Stimulated activated CD8-positive, alpha-beta memory T cell treated with anti-CD3 and anti-CD28 coated beads, Interleukin-12 subunit alpha, Interleukin-12 subunit beta, amount 100 ng/mL, for 1 hour (primary cell): ENCODE data around the gene EXOC3L1.

Source experiments
- DNase-seq: peaks from one replicate; pipeline ENCODE4 v3.0.0-alpha.2; 2020; ENCODE audit warnings: low read depth

The EXOC3L1 gene

DNA sequence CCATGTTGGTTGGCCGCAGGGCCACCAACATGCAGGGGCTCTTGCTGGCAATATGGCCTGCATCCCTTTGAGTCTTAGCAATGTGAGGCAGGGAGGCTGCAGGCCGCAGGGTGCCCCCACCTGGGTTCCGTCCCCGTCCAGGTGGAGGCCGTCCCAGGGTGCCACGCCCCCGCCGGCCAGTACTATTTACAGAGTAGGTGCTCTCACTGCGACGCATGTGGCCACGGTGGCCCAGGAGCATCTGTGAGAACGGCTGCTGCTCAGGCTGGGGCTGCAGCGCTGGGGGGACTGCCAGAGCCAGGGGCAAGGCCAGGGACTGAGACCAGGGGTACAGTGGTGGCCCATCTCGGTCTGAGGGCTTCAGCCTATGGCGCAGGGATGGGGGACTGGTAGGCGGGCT is 9.8 kb downstream of the EXOC3L1 start:
- DNase-seq: no peak

DNA sequence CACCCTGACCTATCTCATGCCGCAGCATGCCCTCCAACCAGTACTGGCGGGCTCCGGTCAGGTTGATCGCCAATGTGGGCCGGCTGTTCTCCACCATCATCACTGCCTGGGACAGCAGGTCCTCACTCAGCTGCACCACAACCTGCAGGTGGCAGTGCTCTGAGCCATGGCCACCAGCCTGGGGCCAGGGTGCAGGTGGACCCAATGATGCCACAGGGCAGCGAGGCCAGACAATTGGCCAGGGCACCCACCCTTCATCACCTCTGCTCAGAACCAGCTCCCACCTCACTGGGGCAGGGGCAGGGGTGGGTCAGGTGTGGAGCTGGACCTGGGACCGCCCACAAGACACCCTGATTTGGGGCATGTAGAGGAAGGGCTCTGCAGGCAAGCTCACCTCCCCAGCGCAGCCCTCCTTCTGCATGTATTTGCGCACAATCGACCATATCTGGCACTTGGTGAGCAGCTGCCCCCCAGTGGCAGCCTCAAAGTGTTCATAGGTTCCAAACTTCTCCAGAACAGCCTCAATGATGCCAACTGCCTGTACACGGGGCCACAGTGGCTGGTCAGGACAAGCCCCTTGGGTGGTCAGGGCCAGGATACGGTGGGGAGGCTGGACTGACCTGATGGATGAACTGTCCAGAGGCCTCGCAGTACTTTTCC is 10.4 kb downstream of the EXOC3L1 start:
- no peak for DNase-seq

DNA sequence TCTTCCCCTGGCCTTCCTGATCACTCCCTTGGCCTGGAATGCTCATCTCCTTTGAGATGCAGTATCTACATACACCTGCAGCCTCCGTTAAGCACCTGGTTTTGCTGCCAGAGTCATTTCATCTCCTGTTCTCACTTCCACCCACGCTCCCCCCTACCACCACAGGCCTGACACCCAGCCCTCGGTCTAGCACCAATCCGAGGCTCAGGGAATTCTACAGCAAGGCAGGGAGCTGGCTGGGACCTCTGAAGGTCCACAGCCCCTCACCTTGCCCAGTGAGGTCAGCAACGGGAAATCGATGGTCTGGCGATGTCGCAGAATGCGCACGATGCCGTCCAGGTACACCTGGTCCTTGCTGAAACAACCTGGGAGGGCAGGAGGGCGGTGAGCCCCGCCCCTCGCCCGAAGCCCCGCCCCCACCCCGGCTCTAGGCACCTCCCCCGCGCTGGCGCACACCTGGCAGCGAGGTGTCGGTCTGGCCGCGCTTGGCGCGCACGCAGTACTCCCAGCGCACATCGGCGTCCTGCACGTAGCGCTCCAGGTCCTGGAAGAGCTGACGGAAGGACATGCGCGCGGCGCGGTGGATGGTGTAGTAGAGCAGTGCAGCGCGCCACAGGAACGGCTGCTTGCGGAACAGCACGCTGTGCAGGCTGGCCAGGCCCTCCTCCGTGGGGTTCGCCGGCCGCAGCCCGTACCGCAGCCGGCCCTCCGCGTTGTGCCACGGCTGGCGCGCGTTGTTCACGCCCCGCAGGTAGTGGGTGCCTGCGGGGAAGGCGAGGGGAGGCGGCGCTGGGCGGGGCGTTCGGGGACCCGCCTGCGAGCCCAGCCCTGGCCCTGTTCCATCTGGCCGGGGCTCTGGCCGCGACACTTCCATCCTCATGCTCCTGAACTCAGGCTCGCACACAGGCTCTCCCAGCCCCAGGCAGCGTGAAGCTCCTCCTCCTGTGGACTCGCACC is 11.9 kb downstream of the EXOC3L1 start:
- no peak for DNase-seq

DNA sequence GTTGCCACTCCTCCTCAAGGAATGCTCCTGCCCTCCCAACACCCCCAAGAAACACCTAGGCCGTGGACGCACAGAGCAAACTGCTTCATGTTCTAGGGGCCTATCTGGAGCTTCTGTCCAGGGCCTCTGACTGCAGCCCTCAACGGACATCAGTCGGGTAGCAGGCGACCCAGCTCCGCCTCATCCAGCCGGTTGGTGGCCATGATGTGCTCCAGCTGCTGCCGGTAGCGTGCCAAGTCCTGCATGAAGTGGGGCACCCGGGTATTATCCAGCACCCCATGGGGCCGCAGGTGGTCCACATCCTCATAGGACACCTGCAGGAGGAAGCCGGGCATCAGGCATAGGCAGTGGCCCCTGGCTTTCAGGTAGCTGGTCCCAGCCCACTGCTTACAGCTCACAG is 13.3 kb downstream of the EXOC3L1 start:
- no peak for DNase-seq

DNA sequence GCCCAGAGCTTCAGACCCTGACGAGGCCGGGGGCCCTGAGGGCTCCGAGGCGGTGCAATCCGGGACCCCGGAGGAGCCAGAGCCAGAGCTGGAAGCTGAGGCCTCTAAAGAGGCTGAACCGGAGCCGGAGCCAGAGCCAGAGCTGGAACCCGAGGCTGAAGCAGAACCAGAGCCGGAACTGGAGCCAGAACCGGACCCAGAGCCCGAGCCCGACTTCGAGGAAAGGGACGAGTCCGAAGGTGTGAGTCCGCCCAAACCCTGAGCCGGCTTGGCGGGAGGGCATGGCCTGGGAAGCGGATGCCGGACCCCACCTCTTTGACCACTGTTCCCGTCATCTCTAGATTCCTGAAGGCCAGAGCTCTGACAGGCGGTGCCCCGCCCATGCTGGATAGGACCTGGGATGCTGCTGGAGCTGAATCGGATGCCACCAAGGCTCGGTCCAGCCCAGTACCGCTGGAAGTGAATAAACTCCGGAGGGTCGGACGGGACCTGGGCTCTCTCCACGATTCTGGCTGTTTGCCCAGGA is 15.2 kb downstream of the EXOC3L1 start:
- no peak for DNase-seq

DNA sequence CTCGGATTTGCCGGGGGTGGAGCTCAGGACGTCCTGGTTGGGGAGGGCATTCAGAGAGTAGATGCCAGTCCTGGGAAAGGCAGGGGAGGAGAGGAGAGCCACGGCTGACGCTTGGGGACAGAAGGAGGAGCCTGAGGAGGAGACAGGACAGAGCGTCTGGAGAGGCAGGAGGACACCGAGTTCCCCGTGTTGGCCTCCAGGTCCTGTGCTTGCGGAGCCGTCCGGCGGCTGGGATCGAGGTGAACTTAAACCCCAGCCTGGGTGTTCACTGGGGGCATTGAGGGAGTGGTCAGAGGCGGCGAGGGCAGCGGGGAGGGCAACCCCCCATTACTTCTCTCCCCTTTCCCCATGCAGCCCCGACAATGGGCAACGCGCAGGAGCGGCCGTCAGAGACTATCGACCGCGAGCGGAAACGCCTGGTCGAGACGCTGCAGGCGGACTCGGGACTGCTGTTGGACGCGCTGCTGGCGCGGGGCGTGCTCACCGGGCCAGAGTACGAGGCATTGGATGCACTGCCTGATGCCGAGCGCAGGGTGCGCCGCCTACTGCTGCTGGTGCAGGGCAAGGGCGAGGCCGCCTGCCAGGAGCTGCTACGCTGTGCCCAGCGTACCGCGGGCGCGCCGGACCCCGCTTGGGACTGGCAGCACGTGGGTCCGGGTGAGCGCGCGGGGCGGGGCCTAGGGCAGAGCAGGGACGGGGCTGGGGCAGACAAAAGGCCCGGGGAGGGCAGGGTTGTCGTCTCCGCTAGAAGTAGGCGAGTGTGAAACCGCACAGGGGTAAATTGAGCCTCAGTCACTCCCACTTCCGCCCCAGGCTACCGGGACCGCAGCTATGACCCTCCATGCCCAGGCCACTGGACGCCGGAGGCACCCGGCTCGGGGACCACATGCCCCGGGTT is 15.9 kb downstream of the EXOC3L1 start:
- peak; percentile 25 for DNase-seq

DNA sequence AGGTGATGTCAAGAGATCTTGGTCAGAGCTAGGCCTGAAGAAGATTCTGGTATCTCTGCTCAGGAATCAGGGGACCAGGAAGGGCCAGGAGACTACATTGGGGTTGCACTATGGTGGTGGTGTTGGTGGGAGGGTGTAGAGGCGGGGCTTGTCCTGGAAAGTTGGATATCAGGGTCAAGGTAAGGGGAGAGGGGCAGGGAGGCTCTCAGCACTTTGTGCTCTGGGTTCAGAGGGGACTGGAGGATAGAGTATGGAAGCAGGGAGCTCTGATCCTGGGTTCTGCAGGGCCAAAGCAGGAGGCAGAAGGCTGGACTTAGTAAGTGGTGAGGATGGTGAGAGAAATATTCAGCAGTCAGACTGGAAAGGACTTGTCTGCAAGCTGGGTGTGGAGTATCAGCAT is 16.6 kb downstream of the EXOC3L1 start:
- DNase-seq: no peak

DNA sequence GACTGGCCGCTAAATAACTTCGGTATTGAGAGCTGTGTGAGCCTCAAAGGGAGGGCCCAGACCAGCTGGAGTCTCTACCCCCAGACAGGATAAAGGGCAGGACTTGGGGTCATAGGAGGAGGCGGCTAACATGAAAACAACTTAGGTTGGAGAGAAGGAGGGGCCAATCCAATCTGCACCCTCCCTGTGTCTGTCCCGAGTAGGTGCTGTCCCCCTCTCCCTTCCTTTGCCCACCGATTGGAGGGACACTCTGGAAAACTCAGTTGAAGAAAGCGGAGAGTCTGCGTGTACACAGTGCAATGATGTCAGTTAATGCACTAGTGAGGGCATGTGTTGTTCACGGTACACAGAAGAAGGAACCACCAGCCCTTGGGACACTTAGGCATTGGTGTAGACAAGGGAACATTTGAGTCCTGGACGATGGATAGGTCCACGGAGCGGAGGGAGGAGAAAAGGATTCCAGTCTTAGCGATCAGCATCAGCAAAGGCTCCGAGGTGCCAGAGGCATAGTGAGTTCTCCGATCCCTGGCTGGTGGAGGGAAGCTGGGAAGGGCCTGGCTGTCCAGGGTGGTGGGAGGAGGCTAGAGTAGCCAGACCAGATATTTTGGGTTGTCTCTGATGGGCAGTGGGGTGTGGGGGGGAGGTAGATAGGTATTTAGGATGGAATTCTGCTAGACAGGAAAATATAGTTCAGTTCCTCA is 18.8 kb downstream of the EXOC3L1 start:
- DNase-seq: no peak

DNA sequence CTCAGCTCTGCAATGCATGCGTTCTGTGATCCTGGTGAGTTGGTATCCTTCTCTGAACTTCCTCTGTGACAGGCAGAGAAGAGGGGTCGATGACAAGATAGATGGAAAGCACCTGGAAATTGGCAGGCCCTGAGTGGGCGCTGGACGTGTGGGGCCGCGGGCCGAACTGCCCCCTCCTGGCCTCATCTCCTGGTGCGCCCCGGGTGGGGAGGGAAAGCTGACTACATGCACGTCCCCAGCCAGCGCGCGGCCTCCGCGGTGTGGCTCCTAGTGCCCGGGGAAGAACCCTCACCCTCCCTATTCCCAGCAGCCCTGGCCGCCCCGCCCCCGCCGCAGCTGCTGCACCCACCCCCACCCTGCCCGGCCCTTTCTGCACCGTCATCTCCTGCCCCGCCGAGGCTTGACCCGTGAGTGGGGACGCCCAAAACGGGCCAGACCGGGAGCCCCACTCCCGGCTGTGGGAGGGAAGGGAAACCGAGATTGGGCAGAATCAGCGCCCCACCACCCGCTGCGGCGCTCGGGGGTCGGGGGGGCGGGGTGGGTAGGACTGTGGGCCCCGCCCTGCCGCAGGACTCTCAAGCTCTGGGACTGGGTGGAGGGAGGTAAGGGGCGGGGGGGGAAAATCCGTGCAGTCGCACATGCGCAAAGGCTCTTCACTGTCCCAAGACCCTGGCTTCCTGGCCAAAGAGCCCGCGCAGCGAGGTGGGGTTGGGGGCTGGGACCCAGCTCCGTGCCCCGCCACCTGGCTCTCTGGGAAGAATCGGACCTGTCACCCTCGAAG is 19.6 kb downstream of the EXOC3L1 start, which contains the start of gene NOL3:
NOL3 (plus strand) TSS at position 371 of the 781 bp plus-strand sequence.
- no peak for DNase-seq

DNA sequence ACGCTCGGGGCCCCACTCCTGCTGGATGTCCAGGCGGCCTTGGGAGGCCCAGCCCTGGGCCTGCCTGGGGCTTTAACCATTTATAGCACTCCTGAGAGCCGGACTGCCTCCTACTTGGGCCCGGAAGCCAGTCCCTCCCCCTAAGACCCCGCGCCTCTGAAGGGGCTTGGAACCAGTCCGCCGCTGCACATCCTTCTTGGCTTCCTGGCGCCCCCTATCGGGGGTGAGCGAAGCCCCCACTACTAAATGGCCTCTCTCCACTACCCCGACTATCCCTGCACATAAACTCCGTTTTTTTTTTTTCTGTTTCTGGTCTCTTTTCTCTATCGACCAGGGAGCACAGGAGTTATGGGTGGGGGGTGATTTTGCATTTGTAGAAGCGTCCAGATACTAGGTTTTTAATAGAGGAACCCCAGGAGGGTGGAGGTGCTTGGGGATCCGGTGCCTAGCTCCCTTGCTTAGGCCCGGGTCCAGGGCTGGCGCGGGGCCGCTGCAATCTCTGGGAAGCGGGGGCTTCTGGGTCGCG is 20.2 kb downstream of the EXOC3L1 start:
- DNase-seq: no peak

DNA sequence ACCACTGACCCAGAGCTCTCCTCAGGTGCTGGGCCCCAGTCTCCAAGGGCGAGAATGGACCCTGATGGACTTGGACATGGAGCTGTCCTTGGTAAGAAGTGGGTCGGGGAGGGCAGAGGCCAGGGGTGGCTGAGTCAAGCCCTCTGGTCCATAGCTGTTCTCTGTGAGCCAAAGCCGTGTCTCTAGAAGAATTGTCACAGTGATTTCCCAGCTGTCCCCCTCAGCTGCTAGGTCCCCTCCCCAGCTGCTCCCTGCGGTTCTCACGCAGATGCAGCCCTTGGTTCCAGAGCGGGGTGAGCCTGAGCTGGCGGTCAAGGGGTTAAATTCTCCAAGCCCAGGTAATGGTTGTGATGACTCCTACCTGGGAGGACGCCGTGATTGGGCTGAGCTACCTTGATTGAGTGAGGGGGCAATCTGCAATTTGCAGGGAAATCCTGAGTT is 20.9 kb downstream of the EXOC3L1 start:
- no peak for DNase-seq

DNA sequence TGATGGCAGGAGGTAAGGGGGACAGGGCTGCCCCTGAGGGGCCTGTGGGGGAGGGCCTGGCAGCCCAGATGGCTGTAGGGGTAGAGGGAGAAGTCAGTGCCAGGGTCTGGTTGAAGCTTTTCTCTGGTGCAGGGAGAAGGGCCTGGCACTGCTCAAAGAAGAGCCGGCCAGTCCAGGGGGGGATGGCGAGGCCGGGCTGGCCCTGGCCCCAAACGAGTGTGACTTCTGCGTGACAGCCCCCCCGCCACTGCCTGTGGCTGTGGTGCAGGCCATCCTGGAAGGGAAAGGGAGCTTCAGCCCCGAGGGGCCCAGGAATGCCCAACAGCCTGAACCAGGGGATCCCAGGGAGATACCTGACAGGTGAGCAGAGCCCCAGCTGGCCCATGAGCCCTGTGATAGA is 22.3 kb downstream of the EXOC3L1 start:
- DNase-seq: no peak

DNA sequence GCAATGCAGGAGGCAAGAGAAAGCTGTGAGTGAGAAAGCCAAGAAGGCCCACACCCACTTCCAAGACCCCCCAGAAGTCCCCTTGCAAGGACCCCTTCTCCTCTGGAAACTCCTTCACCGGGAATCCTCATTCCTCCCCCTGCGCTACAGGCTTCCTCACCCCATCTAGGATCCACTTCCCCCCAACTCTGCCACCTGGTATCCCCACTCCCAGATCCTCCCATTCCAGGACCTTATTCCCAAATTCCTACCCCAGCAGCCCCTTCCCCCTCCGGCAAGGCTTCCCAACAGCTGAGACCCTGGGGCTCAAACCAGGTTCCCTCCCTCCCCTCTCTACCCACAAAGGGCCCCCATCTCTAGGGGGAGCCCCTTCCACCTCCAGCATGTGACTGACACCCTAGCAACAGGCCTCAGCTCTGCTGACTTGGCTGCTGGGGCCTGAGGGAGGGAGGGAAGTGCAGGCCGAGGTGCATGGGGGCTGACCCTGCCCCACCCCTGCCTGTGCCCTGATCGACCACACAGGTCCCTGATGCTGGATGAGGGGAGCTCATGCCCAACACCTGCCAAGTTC is 23.3 kb downstream of the EXOC3L1 start:
- no peak for DNase-seq

DNA sequence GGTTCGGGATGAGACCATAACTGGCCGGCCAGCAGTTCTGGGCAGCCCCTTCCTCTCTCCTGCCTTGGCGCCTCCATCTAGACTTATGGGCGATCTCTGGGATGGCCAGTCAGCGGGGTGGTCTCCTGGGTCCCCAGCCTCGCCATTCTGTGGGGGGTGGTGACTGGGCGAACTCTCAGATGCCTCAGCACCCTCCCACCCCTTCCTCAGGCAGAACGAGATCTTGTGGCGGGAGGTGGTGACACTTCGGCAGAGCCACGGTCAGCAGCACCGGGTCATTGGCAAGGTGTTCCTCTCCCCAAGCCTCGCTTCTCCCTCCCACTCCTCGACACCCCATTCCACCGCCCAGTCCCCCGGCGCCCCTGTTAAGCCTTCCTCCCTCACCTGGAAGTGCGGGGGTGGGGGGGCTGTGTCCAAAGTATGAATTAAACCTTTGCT is 23.8 kb downstream of the EXOC3L1 start:
- no peak for DNase-seq

DNA sequence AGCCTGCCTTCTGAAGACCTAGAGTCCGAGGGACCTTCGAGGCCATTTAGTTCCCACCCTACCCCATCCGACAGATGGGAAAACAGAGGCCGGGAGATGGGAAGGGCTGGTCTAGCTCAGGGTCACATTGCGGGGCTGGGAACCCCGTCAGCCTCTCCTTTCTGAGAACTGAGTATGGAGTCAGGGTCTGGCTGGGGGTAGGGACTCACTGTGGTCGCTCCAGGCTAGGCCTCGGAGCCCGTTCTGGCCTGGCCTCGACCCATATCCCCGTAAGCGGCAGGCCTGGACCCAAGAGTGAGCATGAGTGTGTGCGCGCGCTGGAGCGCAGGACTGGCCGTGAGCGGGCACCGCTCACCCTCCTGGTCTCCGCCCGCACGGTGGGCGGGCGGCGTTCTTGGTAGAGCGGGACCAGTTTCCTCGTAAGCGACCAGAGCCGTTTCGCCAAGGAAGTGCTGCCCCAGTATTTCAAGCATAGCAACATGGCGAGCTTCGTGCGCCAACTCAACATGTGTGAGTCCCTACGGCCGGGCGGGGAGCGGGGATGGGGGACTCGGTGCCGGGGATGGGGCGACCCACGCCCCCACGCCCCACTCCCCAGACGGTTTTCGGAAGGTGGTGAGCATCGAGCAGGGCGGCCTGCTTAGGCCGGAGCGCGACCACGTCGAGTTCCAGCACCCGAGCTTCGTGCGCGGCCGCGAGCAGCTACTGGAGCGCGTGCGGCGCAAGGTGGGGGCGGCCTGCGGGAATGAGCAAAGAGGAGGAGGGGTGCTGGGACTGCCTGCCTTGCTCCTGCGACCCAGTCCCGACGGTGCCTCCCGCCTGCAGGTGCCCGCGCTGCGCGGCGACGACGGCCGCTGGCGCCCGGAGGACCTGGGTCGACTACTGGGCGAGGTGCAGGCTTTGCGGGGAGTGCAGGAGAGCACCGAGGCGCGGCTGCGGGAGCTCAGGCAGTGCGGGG is 24.5 kb downstream of the EXOC3L1 start:
- no peak for DNase-seq

DNA sequence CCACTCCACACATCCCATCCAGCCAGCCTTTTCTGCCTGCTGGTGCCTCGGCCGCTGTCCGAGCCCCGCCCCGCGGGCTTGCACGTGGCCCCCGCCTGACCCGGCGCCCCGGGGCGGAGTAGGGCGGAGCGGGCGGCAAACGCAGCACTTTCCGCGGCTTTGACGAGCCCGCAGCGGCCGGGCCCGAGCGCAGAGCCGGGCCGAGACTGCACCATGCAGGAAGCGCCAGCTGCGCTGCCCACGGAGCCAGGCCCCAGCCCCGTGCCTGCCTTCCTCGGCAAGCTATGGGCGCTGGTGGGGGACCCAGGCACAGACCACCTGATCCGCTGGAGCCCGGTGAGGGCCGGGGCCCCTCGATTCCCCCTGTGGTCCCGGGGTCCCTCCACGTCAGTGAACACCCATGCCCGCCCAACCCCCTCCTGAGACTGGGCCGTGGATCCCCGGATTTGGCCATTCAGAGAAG is 25.3 kb downstream of the EXOC3L1 start, which contains the start of gene HSF4:
HSF4 (plus strand) TSS at position 147 of the 463 bp plus-strand sequence; CDS start at position 214, 67 bp downstream.
- DNase-seq: no peak

DNA sequence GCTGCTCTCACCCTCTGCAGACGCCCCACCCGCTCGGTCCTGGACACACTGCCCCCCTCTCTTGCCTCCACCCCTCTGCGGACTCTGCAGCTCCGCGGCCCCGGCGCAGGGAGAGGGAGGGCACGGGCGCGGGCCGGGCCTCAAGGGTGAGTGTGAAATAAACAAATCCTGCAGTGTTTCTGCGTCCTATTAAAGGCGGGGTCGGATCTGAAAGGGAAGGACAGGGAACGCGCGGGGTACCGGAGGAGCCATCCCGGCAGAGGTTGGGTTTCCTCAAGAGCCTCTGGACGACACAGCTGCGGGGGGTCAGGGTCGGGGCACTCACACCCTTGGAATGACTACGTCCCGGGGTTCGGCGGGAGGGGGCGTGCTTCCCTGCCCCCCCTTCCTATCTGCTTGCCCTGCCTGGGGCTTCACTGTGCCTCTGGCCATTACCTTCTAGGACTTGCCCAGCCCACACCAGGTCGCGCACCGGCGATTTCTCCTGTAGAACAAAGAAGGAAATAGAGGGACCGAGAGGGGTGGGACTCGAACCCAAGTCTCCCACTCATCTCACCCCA is 25.9 kb downstream of the EXOC3L1 start:
- DNase-seq: no peak
